Esophagus muscularis mucosa (tissue), 4 donors: ENCODE results near the gene ZFHX3.

ENCODE experiments used
- EP300 ChIP-seq: sonication (generic); formaldehyde crosslinking; IDR thresholded peaks from one replicate; pipeline ENCODE4 v1.6.1; 2017; ENCODE audit warnings: antibody characterized with exemption
- POLR2A ChIP-seq: fragments of 450-650 bp; IDR thresholded peaks from one replicate; pipeline ENCODE4 v1.6.1; 2017; ENCODE audit warnings: antibody characterized with exemption, moderate library complexity, mild to moderate bottlenecking, low read depth
- POLR2AphosphoS5 ChIP-seq, 2 donors: sonication (generic); formaldehyde crosslinking; IDR thresholded peaks; one replicate each; pipeline ENCODE4 v1.6.1; 2017; ENCODE audit warnings: antibody characterized with exemption in 2 of 2
- TF ChIP-seq, protein P1 (sequence below), 3 experiments: fragments of 200-600 bp in 2 of 3; fragments of 450-650 bp in 1 of 3; sonication (generic) in 2 of 3; IDR thresholded peaks; one replicate each; pipeline ENCODE4 v1.5.1; 2017 to 2019; ENCODE audit warnings: antibody characterized with exemption in 3 of 3, mild to moderate bottlenecking in 2 of 3, moderate library complexity in 1 of 3

DNA sequence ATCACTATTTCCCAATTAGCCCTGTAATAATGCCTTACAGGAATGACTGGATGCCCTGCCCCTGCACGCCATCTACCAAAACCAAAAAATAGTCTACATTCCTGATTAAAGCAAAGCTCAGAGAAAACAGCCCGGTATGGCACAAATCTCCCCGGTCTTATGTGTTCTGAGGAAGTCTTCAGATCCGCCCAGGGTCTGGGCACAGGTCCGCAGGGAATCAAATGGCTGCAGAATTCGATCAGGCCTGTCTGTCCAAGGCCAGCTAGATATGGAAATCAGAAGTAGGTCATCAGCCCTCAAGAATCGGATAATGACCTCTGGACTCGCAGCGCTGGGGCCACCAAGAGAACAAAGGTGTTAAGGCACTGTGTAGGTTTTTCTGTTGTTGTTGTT is 171.0 kb downstream of the ZFHX3 start:
- TF ChIP-seq, protein P1, sequence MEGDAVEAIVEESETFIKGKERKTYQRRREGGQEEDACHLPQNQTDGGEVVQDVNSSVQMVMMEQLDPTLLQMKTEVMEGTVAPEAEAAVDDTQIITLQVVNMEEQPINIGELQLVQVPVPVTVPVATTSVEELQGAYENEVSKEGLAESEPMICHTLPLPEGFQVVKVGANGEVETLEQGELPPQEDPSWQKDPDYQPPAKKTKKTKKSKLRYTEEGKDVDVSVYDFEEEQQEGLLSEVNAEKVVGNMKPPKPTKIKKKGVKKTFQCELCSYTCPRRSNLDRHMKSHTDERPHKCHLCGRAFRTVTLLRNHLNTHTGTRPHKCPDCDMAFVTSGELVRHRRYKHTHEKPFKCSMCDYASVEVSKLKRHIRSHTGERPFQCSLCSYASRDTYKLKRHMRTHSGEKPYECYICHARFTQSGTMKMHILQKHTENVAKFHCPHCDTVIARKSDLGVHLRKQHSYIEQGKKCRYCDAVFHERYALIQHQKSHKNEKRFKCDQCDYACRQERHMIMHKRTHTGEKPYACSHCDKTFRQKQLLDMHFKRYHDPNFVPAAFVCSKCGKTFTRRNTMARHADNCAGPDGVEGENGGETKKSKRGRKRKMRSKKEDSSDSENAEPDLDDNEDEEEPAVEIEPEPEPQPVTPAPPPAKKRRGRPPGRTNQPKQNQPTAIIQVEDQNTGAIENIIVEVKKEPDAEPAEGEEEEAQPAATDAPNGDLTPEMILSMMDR (IDR thresholded peaks at IDR 0.05): no peak
- TF ChIP-seq EP300: no peak
- TF ChIP-seq POLR2A: no peak
- TF ChIP-seq POLR2AphosphoS5 (IDR thresholded peaks at IDR 0.05): no peak
